ENCODE data around the gene LENG1.

The LENG1 gene

GRCh38 chr19:54206831-54207177, 47.3 kb upstream of the LENG1 start:
- TF ChIP-seq USF1 (IDR thresholded peaks at IDR 0.05) = no peak
- no peak for TF ChIP-seq NFIC (IDR thresholded peaks at IDR 0.05)
- TF ChIP-seq CEBPB (IDR thresholded peaks at IDR 0.05) = no peak
- no peak for TF ChIP-seq TCF12 (IDR thresholded peaks at IDR 0.05; ENCODE audit: low read depth)
- no peak for TF ChIP-seq TAF1 (IDR thresholded peaks at IDR 0.05; ENCODE audit: low read depth)
- TF ChIP-seq CREB1 (IDR thresholded peaks at IDR 0.05; ENCODE audit: low read depth) = no peak
- TF ChIP-seq RAD21 (IDR thresholded peaks at IDR 0.05; ENCODE audit: low read depth) = no peak
- TF ChIP-seq YY1 (IDR thresholded peaks at IDR 0.05; ENCODE audit: low read depth) = no peak
- no peak for TF ChIP-seq FOXM1 (IDR thresholded peaks at IDR 0.05; ENCODE audit: borderline replicate concordance, low read depth)
- TF ChIP-seq EGR1 (IDR thresholded peaks at IDR 0.05) = no peak
- no peak for TF ChIP-seq ZBTB7A (IDR thresholded peaks at IDR 0.05; ENCODE audit: low read depth)

- no peak for TF ChIP-seq YY1 (IDR thresholded peaks at IDR 0.05; ENCODE audit: low read depth)
- TF ChIP-seq EP300 (IDR thresholded peaks at IDR 0.05; ENCODE audit: borderline replicate concordance) = no peak
- TF ChIP-seq EGR1 (IDR thresholded peaks at IDR 0.05) = no peak
- TF ChIP-seq NFIC (IDR thresholded peaks at IDR 0.05) = no peak
- TF ChIP-seq RAD21 (IDR thresholded peaks at IDR 0.05; ENCODE audit: low read depth) = no peak
- TF ChIP-seq CREB1 (IDR thresholded peaks at IDR 0.05; ENCODE audit: low read depth) = no peak
- no peak for TF ChIP-seq TCF12 (IDR thresholded peaks at IDR 0.05; ENCODE audit: low read depth)
- TF ChIP-seq MAX (IDR thresholded peaks at IDR 0.05) = no peak
Observed at GRCh38 chr19:54206030-54206830, 46.7 kb upstream of the LENG1 start.

- TF ChIP-seq MAX (IDR thresholded peaks at IDR 0.05) = no peak
- TF ChIP-seq REST (IDR thresholded peaks at IDR 0.05; ENCODE audit: low read depth) = no peak
- TF ChIP-seq TEAD4 (IDR thresholded peaks at IDR 0.05) = no peak
- no peak for TF ChIP-seq TCF12 (IDR thresholded peaks at IDR 0.05; ENCODE audit: low read depth)
- no peak for TF ChIP-seq USF1 (IDR thresholded peaks at IDR 0.05)
- TF ChIP-seq NFIC (IDR thresholded peaks at IDR 0.05) = no peak
- no peak for TF ChIP-seq TAF1 (IDR thresholded peaks at IDR 0.05; ENCODE audit: low read depth)
- TF ChIP-seq FOXM1 (IDR thresholded peaks at IDR 0.05; ENCODE audit: borderline replicate concordance, low read depth) = no peak
Observed at GRCh38 chr19:54204767-54205468, 45.4 kb upstream of the LENG1 start.

GRCh38 chr19:54203151-54203611, 43.7 kb upstream of the LENG1 start:
- TF ChIP-seq TCF12 (IDR thresholded peaks at IDR 0.05; ENCODE audit: low read depth) (no peak), USF1 (IDR thresholded peaks at IDR 0.05) (no peak), REST (IDR thresholded peaks at IDR 0.05; ENCODE audit: low read depth) (no peak), EP300 (IDR thresholded peaks at IDR 0.05; ENCODE audit: borderline replicate concordance) (no peak), EGR1 (IDR thresholded peaks at IDR 0.05) (no peak), RAD21 (IDR thresholded peaks at IDR 0.05; ENCODE audit: low read depth) (no peak), MAX (IDR thresholded peaks at IDR 0.05) (no peak), NFIC (IDR thresholded peaks at IDR 0.05) (no peak), ZBTB7A (IDR thresholded peaks at IDR 0.05; ENCODE audit: low read depth) (no peak), TAF1 (IDR thresholded peaks at IDR 0.05; ENCODE audit: low read depth) (no peak), TEAD4 (IDR thresholded peaks at IDR 0.05) (no peak), FOXM1 (IDR thresholded peaks at IDR 0.05; ENCODE audit: borderline replicate concordance, low read depth) (no peak), YY1 (IDR thresholded peaks at IDR 0.05; ENCODE audit: low read depth) (no peak), CREB1 (IDR thresholded peaks at IDR 0.05; ENCODE audit: low read depth) (no peak), CEBPB (IDR thresholded peaks at IDR 0.05) (no peak)

- TF ChIP-seq REST (IDR thresholded peaks at IDR 0.05; ENCODE audit: low read depth) (no peak), CREB1 (IDR thresholded peaks at IDR 0.05; ENCODE audit: low read depth) (no peak), MAX (IDR thresholded peaks at IDR 0.05) (no peak), TAF1 (IDR thresholded peaks at IDR 0.05; ENCODE audit: low read depth) (no peak), CEBPB (IDR thresholded peaks at IDR 0.05) (no peak), TCF12 (IDR thresholded peaks at IDR 0.05; ENCODE audit: low read depth) (no peak), RAD21 (IDR thresholded peaks at IDR 0.05; ENCODE audit: low read depth) (no peak), NFIC (IDR thresholded peaks at IDR 0.05) (no peak), EP300 (IDR thresholded peaks at IDR 0.05; ENCODE audit: borderline replicate concordance) (no peak), TEAD4 (IDR thresholded peaks at IDR 0.05) (no peak), YY1 (IDR thresholded peaks at IDR 0.05; ENCODE audit: low read depth) (no peak), ZBTB7A (IDR thresholded peaks at IDR 0.05; ENCODE audit: low read depth) (no peak), EGR1 (IDR thresholded peaks at IDR 0.05) (no peak), FOXM1 (IDR thresholded peaks at IDR 0.05; ENCODE audit: borderline replicate concordance, low read depth) (no peak), USF1 (IDR thresholded peaks at IDR 0.05) (no peak)
Observed at GRCh38 chr19:54201980-54202379, 42.5 kb upstream of the LENG1 start.

Data from Ishikawa (cell line).